ENCODE data around the gene CYB5D1.

DNA sequence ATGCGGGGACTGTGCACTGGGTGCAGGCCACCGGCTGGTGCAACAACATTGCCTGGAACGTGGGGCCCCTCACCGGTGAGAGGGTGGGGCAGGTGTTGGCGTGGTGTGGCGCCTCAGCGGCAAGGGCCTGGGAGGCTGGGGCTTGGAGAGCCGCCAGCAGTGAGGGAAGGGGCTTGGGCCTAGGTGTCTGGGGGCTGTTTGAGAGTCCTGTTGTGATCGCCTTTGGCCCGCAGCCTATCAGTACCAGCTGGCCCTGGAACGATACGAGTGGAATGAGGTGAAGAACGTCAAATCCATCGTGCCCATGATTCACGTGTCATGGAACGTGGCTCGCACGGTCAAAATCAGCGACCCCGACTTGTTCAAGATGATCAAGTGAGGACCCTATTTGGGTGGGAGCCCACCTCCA, 5.5 kb upstream of the CYB5D1 start:
- TF ChIP-seq, protein P1, sequence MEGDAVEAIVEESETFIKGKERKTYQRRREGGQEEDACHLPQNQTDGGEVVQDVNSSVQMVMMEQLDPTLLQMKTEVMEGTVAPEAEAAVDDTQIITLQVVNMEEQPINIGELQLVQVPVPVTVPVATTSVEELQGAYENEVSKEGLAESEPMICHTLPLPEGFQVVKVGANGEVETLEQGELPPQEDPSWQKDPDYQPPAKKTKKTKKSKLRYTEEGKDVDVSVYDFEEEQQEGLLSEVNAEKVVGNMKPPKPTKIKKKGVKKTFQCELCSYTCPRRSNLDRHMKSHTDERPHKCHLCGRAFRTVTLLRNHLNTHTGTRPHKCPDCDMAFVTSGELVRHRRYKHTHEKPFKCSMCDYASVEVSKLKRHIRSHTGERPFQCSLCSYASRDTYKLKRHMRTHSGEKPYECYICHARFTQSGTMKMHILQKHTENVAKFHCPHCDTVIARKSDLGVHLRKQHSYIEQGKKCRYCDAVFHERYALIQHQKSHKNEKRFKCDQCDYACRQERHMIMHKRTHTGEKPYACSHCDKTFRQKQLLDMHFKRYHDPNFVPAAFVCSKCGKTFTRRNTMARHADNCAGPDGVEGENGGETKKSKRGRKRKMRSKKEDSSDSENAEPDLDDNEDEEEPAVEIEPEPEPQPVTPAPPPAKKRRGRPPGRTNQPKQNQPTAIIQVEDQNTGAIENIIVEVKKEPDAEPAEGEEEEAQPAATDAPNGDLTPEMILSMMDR (IDR thresholded peaks at IDR 0.05) = no peak
- no peak for TF ChIP-seq POLR2AphosphoS5 (IDR thresholded peaks at IDR 0.05)

Measured in sigmoid colon (tissue), 4 donors.